ENCODE data around the gene C1QTNF9B.
"Not testable (repeated sequence)": the region's sequence is repeated elsewhere in the genome, so short reads cannot be mapped to it uniquely, and the experiment has no call there.

C1QTNF9B gene

GRCh38 chr13:23893791-23894190, 3.5 kb downstream of the C1QTNF9B start:
- DNase-seq, result not testable (repeated sequence)

GRCh38 chr13:23889615-23890607, 7.4 kb downstream of the C1QTNF9B start:
- DNase-seq, result no peak

GRCh38 chr13:23888658-23889614, 8.4 kb downstream of the C1QTNF9B start, which contains the start of gene MIPEP:
Gene MIPEP (minus strand): TSS chr13:23889400. CDS start chr13:23889320, 80 bp downstream.
- DNase-seq, result peak; percentile 78

GRCh38 chr13:23884361-23884760, 12.9 kb downstream of the C1QTNF9B start:
- DNase-seq, result not testable (repeated sequence)

- DNase-seq, result no peak
Observed at GRCh38 chr13:23883255-23883654, 14.0 kb downstream of the C1QTNF9B start.

- not testable (repeated sequence) for DNase-seq
Observed at GRCh38 chr13:23881402-23881800, 15.9 kb downstream of the C1QTNF9B start.

GRCh38 chr13:23880493-23881401, 16.6 kb downstream of the C1QTNF9B start:
- not testable (repeated sequence) for DNase-seq

- DNase-seq, result no peak
Observed at GRCh38 chr13:23877286-23877685, 20.0 kb downstream of the C1QTNF9B start.

GRCh38 chr13:23876265-23876664, 21.0 kb downstream of the C1QTNF9B start:
- no peak for DNase-seq

GRCh38 chr13:23871616-23872220, 25.6 kb downstream of the C1QTNF9B start:
- DNase-seq, result no peak

GRCh38 chr13:23870356-23871140, 26.8 kb downstream of the C1QTNF9B start:
- DNase-seq, result no peak

- no peak for DNase-seq
Observed at GRCh38 chr13:23868521-23868920, 28.8 kb downstream of the C1QTNF9B start.

- no peak for DNase-seq
Observed at GRCh38 chr13:23867027-23867491, 30.2 kb downstream of the C1QTNF9B start.

GRCh38 chr13:23866420-23867026, 30.8 kb downstream of the C1QTNF9B start:
- no peak for DNase-seq

- DNase-seq, result no peak
Observed at GRCh38 chr13:23865906-23866305, 31.4 kb downstream of the C1QTNF9B start.

- no peak for DNase-seq
Observed at GRCh38 chr13:23865026-23865425, 32.3 kb downstream of the C1QTNF9B start.

- DNase-seq, result no peak
Observed at GRCh38 chr13:23861310-23861709, 36.0 kb downstream of the C1QTNF9B start.

GRCh38 chr13:23859904-23860303, 37.4 kb downstream of the C1QTNF9B start:
- DNase-seq, result no peak

- DNase-seq, result no peak
Observed at GRCh38 chr13:23859455-23859854, 37.8 kb downstream of the C1QTNF9B start.

GRCh38 chr13:23858546-23858945, 38.8 kb downstream of the C1QTNF9B start:
- no peak for DNase-seq
